ENCODE measurements around the gene TEAD1.

GRCh38 chr11:12826441-12826840 is 152.2 kb downstream of the TEAD1 start:
- TF ChIP-seq CTCF (conservative IDR thresholded peaks at IDR 0.05; ENCODE audit: low read length) (no peak), EZH2phosphoT487 (IDR thresholded peaks at IDR 0.05; ENCODE audit: borderline replicate concordance, low read depth, low read length) (no peak)
